BJ (cell line): ENCODE data around the gene DNAJB13. TPM values are rescaled to one million over a fixed set of nuclear protein-coding genes. Genes with fewer than 3 reads are reported as not detected.

Experiments
- CTCF ChIA-PET: fragments of 350-600 bp; formaldehyde crosslinking; extraction: SDS; loops from one replicate; lab custom pipeline; 2021; ENCODE audit warnings: antibody characterized with exemption, inconsistent platforms; lab: Yijun Ruan, JAX
- POLR2A ChIA-PET: fragments of 300-600 bp; sonication (Branson Sonifier 250); formaldehyde crosslinking; extraction: SDS; loops from one replicate; lab custom pipeline; 2021; ENCODE audit warnings: antibody characterized with exemption; lab: Charles Lee
- DNase-seq: peaks from one replicate; pipeline ENCODE4 v3.0.0-alpha.2; 2011; ENCODE audit warnings: low read depth
- H3K27me3 ChIP-seq: 2 replicates; pipeline ENCODE4 v1.6.0; 2011; ENCODE audit warnings: low read length; ENCODE audit not compliant: control insufficient read depth, insufficient read depth
- H3K36me3 ChIP-seq: 2 replicates; pipeline ENCODE4 v1.5.1; 2011; ENCODE audit warnings: low read length; ENCODE audit not compliant: control insufficient read depth, insufficient read depth
- H3K4me3 ChIP-seq: 2 replicates; pipeline ENCODE4 v1.5.1; 2011; ENCODE audit warnings: low read depth, mild to moderate bottlenecking, control low read depth, low read length
- polyA plus RNA-seq: library from polyadenylated mRNA; depleted of rRNA; stranded (reverse); fragments of >200 nt; gene quantifications from 2 replicates; pipeline ENCODE4 v1.2.3, GENCODE V29; 2011
- TF ChIP-seq, protein P1 (sequence below): IDR thresholded peaks from 2 replicates; pipeline ENCODE4 v1.5.1; 2011; ENCODE audit warnings: low read depth, mild to moderate bottlenecking, control low read depth, inconsistent platforms, low read length, moderate library complexity; ENCODE audit not compliant: insufficient read depth

The DNAJB13 gene
- polyA plus RNA-seq, 1 experiment, result 0.47 TPM

DNA sequence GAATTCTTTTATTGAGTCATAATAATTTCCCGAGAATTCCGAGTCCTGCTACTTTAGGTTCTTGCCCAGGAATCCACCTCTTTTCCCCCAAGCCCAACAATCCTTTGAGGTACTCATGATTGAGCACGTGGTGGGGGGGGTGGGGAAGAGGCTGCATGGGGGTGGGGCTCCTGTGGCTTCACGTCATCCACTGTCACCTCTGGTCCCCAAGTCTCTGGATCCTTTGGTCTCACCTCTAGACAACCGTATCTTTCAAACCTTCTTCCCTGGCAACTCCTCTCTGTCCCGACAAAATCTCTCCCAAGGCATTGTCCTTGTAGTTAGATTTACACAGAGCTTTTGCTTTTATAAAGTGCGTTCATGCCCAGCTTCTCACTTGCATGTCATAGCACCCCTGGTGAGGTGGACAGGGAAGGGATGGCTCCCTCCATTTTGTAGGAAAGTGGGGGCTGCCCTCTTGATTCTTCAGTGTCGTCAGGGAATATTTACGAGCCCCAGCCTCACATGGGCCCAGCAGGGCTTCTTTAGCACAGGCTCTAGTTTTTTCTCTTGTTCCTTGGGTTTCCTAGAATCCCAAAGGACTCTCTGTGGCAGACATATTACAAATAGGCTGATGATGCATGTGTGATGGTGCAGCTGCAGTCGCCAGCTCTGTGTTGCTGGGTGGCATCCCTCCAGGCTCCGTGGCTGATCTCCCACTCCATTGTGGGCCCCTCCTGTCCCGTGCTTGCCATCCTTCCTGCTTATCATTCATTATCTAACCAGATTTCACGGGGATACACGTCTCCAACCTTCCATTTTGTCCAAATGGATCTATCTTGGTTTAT is 49.7 kb downstream of the DNAJB13 start:
- Histone ChIP-seq H3K4me3 (no peak overlapping the region), H3K36me3 (peaks cover 5% of the 10 kb centered on the region), H3K27me3 (no peaks in the 10 kb centered on the region)
- CTCF ChIA-PET, result no interaction called here
- no peak for DNase-seq
- POLR2A ChIA-PET, result no interaction called here
- TF ChIP-seq, protein P1, sequence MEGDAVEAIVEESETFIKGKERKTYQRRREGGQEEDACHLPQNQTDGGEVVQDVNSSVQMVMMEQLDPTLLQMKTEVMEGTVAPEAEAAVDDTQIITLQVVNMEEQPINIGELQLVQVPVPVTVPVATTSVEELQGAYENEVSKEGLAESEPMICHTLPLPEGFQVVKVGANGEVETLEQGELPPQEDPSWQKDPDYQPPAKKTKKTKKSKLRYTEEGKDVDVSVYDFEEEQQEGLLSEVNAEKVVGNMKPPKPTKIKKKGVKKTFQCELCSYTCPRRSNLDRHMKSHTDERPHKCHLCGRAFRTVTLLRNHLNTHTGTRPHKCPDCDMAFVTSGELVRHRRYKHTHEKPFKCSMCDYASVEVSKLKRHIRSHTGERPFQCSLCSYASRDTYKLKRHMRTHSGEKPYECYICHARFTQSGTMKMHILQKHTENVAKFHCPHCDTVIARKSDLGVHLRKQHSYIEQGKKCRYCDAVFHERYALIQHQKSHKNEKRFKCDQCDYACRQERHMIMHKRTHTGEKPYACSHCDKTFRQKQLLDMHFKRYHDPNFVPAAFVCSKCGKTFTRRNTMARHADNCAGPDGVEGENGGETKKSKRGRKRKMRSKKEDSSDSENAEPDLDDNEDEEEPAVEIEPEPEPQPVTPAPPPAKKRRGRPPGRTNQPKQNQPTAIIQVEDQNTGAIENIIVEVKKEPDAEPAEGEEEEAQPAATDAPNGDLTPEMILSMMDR, result no peak

DNA sequence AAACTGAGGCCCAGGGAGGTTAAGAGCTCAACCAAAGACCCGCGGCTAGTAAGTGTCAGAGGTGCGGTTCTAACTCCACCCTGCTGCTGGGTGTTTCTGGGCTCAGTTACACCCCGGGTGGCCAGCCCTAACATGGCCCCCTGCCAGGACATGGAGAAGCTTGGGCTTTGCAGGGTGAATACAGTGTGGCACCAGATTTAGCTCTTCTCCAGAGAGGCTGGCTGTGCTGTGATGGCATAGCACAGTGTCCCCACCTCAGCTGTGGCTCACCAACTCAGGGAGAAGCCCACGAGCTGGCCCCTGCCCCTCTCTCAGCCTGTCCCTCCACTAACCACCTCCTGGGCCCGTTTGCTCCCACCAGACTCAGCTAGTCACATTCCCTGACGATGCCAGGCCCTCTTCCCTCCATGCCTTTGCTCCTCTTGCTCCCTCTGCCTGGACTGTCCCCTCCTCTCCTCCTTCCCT is 51.0 kb downstream of the DNAJB13 start:
- no peak overlapping the region for H3K4me3 ChIP-seq
- no peak for DNase-seq
- TF ChIP-seq, protein P1, result no peak
- ChIA-PET POLR2A (no interaction called here), CTCF (no interaction called here)
- no peaks in the 10 kb centered on the region for H3K27me3 ChIP-seq
- peaks cover 5% of the 10 kb centered on the region for H3K36me3 ChIP-seq

DNA sequence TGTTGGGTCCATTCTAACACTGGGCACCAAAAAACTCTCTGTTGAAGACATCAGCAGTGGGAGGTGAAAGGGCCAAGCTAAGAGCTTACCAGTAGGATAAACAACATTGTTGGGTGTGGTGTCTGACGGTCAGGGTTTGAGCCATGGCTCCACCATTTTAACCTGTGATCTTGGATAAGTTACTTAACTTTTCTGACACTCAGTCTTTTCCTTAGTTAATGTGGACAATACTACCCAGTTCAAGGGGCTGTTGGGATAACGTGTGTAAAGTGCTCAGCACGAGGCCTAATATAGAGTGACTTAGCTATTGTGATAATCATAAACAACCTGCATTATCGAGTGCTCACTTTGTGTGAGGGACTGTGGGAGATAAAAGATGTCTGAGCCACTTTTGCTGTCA is 52.0 kb downstream of the DNAJB13 start:
- peaks cover 5% of the 10 kb centered on the region for H3K36me3 ChIP-seq
- no peak for DNase-seq
- H3K27me3 ChIP-seq, result no peaks in the 10 kb centered on the region
- ChIA-PET CTCF (interaction anchor here (0.7 kb wide), 1 partner anchor 13 kb away, joined by 3 read pairs; no protein-coding TSS in a partner anchor), POLR2A (no interaction called here)
- H3K4me3 ChIP-seq, result no peak overlapping the region
- TF ChIP-seq, protein P1, result no peak

DNA sequence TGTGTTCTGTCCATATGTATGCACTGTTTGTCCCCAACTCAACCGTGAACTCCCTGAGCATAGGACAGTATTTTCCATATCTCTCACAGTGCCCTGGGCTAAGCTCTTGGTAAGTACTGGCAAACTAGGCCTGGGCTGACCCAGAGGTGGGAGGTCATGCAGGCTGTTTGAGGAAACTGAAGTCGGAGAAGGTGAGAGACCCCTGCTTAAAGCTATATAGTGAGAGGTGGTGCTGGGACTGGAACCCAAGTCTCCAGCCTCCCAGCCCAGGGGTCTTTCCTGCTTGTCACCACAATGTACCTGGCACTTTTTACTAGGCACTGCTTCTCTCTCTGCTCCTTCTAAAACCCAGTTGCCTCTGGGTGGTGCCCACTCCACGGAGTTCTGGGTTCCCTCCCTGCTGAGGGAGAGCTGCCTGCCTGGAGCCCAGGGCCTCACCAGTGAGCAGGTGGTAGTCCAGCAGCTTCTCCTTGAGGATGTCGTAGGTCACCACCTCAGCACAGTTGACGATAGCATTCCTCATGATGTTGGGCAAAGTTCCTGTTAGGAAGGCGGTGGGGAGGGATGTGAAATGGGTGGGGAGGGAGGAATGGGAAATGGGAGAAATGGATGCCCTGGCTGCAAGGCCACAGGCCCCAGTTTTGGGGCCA is 53.3 kb downstream of the DNAJB13 start:
- TF ChIP-seq, protein P1, result no peak
- DNase-seq, result no peak
- Histone ChIP-seq H3K4me3 (no peak overlapping the region), H3K27me3 (no peaks in the 10 kb centered on the region), H3K36me3 (peaks cover 8% of the 10 kb centered on the region)
- POLR2A ChIA-PET, result no interaction called here
- CTCF ChIA-PET, result no interaction called here

DNA sequence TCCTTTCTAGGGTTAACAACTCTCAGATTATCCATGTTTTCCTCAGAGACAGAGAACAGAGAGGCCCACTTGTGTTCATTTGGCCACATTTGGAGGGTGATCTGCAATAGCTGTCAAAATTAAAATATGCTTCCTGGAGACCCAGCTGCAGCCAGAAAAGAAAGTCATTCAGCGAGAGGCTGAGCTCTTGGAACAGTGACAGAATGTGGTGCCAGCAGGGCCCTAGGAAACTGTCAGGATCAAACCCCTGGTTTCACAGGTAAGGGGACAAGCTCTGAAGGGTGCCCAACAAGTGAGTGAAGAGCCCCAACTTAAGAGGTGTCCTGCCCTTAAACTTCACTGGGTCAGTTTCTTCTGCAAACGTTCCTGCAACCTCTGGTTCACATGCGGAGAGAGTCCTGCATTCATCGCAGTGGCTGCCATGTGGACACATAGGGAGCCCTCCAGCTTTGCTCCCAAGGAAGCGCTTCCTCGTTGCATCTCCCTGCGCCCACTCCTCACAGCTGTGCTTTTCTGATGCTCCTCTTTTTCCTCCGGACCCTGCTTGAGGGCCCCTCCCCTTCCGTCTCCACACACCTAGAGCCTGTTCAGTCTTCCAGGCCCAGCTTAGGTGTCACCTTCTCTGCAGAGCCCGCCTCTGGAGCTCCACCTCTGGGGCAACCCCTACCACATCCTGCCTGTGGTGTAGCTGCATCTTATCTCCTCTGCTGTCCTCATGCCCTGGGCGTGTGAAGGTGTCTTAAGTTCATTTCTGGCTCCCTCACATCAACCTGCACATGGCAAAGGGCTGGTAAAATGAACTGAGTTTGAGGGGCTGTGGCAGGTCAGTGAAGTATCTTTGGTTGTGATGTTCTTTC is 54.2 kb downstream of the DNAJB13 start:
- TF ChIP-seq, protein P1, result no peak
- Histone ChIP-seq H3K27me3 (no peaks in the 10 kb centered on the region), H3K4me3 (no peak overlapping the region), H3K36me3 (peaks cover 8% of the 10 kb centered on the region)
- ChIA-PET POLR2A (no interaction called here), CTCF (interaction anchor here (1.1 kb wide), 1 partner anchor 21 kb away, joined by 3 read pairs; no protein-coding TSS in a partner anchor)
- DNase-seq, result no peak
